HUES48 (cell line): ENCODE measurements around the gene FAM118A.
A peak's percentile ranks its signal among the peaks of the same experiment; 100 is the strongest.
"Not testable (repeated sequence)": the region's sequence is repeated elsewhere in the genome, so short reads cannot be mapped to it uniquely, and the experiment has no call there.

Source experiments
- H3K27ac ChIP-seq: one replicate; pipeline ENCODE4 v1.7.0; 2013; ENCODE audit warnings: low read depth, low read length, inconsistent platforms
- H3K27me3 ChIP-seq: 2 replicates; pipeline ENCODE4 v1.6.1; 2013; ENCODE audit warnings: mild to moderate bottlenecking, low read length; ENCODE audit not compliant: control insufficient read depth, insufficient read depth
- H3K36me3 ChIP-seq: 2 replicates; pipeline ENCODE4 v1.6.1; 2013; ENCODE audit warnings: low read length; ENCODE audit not compliant: control insufficient read depth, insufficient read depth
- H3K4me1 ChIP-seq: 2 replicates; pipeline ENCODE4 v1.6.1; 2013; ENCODE audit warnings: mild to moderate bottlenecking, low read length; ENCODE audit not compliant: control insufficient read depth, insufficient read depth
- H3K4me3 ChIP-seq: 2 replicates; pipeline ENCODE4 v1.5.1; 2013; ENCODE audit warnings: mild to moderate bottlenecking, low read depth, low read length
- H3K9ac ChIP-seq: 2 replicates; pipeline ENCODE4 v1.6.1; 2013; ENCODE audit warnings: mild to moderate bottlenecking, low read depth, low read length, moderate library complexity
- H3K9me3 ChIP-seq: 2 replicates; pipeline ENCODE4 v1.6.1; 2013; ENCODE audit warnings: low read length; ENCODE audit not compliant: control insufficient read depth, insufficient read depth

The FAM118A gene

DNA sequence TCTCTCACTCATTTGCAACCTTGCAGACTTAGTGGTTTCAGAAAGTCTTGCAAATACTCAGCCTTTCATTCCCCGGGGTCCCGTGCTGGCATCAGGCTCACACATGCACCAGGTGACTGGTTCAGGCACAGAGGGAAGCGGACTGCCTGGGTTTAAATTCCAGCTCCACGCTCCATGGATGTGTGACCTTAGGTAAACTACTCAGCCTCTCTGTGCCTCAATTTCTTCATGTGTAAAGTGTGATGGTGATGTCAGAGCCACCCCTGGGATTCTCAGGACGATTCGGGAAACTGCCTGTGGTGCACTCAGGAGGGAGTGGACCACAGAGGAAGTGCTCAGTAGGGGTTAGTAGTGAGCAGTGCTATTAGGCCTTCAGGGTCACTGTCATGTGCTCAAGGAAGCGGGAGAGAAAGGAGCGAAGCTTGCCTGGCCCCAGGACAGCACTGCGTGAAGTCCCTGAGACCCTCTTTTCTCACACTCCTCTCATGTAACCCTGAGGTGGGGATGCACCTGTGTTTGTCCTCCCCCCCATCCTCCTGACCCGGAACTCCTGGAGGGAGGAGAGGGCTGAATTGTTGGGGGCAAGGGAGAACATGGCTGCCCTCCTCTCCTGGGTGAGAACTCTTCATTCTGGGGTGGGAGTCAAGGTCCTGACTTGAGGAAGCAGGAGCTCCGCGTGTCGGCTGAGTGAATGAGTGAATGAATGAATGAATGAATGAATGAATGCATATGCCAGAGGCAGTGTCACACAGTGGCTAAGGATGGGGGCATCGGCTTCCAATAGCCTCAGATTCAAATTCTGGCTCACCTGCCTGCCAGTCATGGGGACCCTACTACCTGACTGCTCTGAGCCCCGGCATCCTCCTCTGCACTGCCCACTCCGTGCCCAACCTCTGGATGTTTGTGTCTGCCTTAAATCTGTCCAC lies 39.4 kb upstream of the FAM118A start:
- Histone ChIP-seq H3K4me3 (no peak overlapping the region), H3K36me3 (no peaks in the 10 kb centered on the region), H3K9me3 (no peaks in the 10 kb centered on the region), H3K27ac (no peak overlapping the region), H3K9ac (no peak overlapping the region), H3K4me1 (peaks cover 7% of the 10 kb centered on the region; the same call in 1 of the 2 replicates), H3K27me3 (peaks cover 16% of the 10 kb centered on the region)

DNA sequence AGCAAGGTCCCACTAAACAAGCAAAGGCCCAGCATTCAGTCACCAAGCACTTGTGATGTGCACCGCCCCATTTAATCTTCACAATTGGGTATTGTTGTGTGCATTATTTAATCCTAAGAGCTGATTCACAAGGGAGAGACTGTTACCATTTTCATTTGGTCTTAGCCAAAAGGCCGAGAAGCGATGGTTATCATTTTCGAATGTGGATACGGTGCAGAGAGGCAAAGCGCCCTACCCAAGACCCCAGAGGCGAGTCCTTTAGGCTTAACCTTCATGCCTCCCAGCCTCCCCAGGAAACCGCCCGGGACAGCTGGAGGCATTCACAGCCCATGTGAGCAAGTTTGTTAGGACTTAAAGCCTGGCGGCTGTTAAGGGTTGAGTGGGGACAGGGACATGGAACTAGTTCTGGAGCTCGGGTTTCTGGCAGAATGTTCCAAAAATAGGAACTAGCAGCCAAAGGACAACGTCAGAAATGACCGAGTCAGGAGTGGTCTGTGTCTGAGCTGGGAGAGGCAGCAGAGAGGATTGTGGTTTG lies 38.0 kb upstream of the FAM118A start:
- no peak overlapping the region for H3K9ac ChIP-seq
- no peak overlapping the region for H3K4me3 ChIP-seq
- no peaks in the 10 kb centered on the region for H3K9me3 ChIP-seq
- H3K27me3 ChIP-seq, result peaks cover 16% of the 10 kb centered on the region
- peaks cover 7% of the 10 kb centered on the region; the same call in 1 of the 2 replicates for H3K4me1 ChIP-seq
- no peaks in the 10 kb centered on the region for H3K36me3 ChIP-seq
- H3K27ac ChIP-seq, result no peak overlapping the region

GRCh38 chr22:45272498-45272897 lies 37.2 kb upstream of the FAM118A start:
- Histone ChIP-seq H3K9me3 (no peaks in the 10 kb centered on the region), H3K4me1 (peaks cover 7% of the 10 kb centered on the region; the same call in 1 of the 2 replicates)

GRCh38 chr22:45273452-45274075 lies 36.2 kb upstream of the FAM118A start:
- Histone ChIP-seq H3K27me3 (peaks cover 16% of the 10 kb centered on the region), H3K4me3 (no peak overlapping the region), H3K27ac (no peak overlapping the region), H3K9me3 (no peaks in the 10 kb centered on the region), H3K36me3 (no peaks in the 10 kb centered on the region), H3K4me1 (peaks cover 7% of the 10 kb centered on the region; the same call in 1 of the 2 replicates), H3K9ac (no peak overlapping the region)

More at GRCh38 chr22:45272498-45272897, 37.2 kb upstream of the FAM118A start:
- Histone ChIP-seq H3K27me3 (peaks cover 16% of the 10 kb centered on the region), H3K36me3 (no peaks in the 10 kb centered on the region), H3K4me3 (no peak overlapping the region), H3K9ac (no peak overlapping the region), H3K27ac (no peak overlapping the region)

GRCh38 chr22:45276507-45277105 lies 33.1 kb upstream of the FAM118A start:
- no peak overlapping the region for H3K9ac ChIP-seq
- H3K4me1 ChIP-seq, result no peaks in the 10 kb centered on the region
- no peak overlapping the region for H3K4me3 ChIP-seq
- H3K36me3 ChIP-seq, result no peaks in the 10 kb centered on the region
- H3K27ac ChIP-seq, result no peak overlapping the region
- no peaks in the 10 kb centered on the region for H3K27me3 ChIP-seq
- H3K9me3 ChIP-seq, result no peaks in the 10 kb centered on the region

GRCh38 chr22:45277720-45278119 lies 32.0 kb upstream of the FAM118A start:
- H3K27ac ChIP-seq, H3K9me3 ChIP-seq, H3K27me3 ChIP-seq, H3K4me3 ChIP-seq, H3K4me1 ChIP-seq, H3K36me3 ChIP-seq, H3K9ac ChIP-seq: not testable (repeated sequence)

DNA sequence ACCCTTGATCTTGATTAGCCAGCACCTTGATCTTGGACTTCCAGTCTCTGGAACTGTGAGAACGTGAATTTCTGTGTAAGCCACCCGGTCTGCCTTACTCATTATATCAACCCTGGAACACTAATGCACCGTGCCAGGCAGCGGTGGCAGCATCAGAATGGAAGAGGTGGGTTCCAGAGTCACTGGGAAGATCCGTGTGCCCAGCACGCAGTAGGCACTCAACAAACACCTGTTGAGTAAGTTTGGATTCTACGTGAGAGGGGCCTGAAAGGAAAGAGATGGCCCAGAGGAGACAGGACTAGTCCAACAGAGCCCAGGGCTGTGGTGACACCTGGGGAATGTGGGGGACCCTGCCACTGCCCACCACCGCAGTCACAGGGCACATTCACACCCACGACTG lies 31.6 kb upstream of the FAM118A start:
- no peaks in the 10 kb centered on the region for H3K4me1 ChIP-seq
- H3K36me3 ChIP-seq, result no peaks in the 10 kb centered on the region
- H3K27me3 ChIP-seq, result no peaks in the 10 kb centered on the region
- H3K9ac ChIP-seq, result no peak overlapping the region
- H3K9me3 ChIP-seq, result no peaks in the 10 kb centered on the region
- H3K27ac ChIP-seq, result no peak overlapping the region
- H3K4me3 ChIP-seq, result no peak overlapping the region

- H3K27me3 ChIP-seq, result peaks cover 10% of the 10 kb centered on the region
- no peak overlapping the region for H3K4me3 ChIP-seq
- H3K4me1 ChIP-seq, result peaks cover 3% of the 10 kb centered on the region; the same call in 1 of the 2 replicates
- no peaks in the 10 kb centered on the region for H3K9me3 ChIP-seq
- H3K27ac ChIP-seq, result no peak overlapping the region
- no peaks in the 10 kb centered on the region for H3K36me3 ChIP-seq
- no peak overlapping the region for H3K9ac ChIP-seq
These were observed 29.1 kb upstream of the FAM118A start for GRCh38 chr22:45280587-45280980.

DNA sequence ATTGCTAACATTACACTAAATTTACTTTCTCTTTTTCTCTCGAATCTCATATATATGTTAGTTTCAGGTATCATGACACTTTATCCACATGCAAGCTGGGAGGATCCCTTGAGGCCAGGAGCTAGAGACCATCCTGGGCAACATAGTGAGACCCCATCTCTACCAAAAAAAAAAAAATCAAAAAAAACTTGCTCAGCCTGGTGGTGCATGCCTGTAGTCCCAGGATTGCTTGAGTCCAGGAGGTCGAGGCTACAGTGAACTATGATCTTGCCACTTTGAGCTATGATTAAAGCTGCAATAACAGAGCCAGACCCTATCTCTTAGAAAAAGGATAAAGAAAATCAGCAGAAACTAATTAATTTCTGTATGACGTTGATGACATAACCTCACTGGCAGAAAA lies 28.7 kb upstream of the FAM118A start:
- Histone ChIP-seq H3K9me3 (no peaks in the 10 kb centered on the region), H3K4me3 (no peak overlapping the region), H3K36me3 (no peaks in the 10 kb centered on the region), H3K27ac (no peak overlapping the region), H3K27me3 (peaks cover 14% of the 10 kb centered on the region), H3K9ac (no peak overlapping the region), H3K4me1 (peaks cover 7% of the 10 kb centered on the region; the same call in 1 of the 2 replicates)

- Histone ChIP-seq H3K4me1 (peaks cover 7% of the 10 kb centered on the region; the same call in 1 of the 2 replicates), H3K9ac (no peak within 1 kb of the TSS), H3K4me3 (peak within 1 kb of the TSS; percentile 65)
These were observed 24.9 kb upstream of the FAM118A start, which contains the start of gene UPK3A for GRCh38 chr22:45284705-45285262. Gene UPK3A (plus strand): TSS chr22:45284949. CDS start chr22:45285014, 65 bp downstream.

More at GRCh38 chr22:45284705-45285262, 24.9 kb upstream of the FAM118A start, which contains the start of gene UPK3A:
- no peaks in the 10 kb centered on the region for H3K9me3 ChIP-seq
- peaks cover 17% of the 10 kb centered on the region for H3K27me3 ChIP-seq
- no peaks in the 10 kb centered on the region for H3K36me3 ChIP-seq
- no peak within 1 kb of the TSS for H3K27ac ChIP-seq
